Measurements from ENCODE around the gene RADIL.
"Not testable (repeated sequence)": the region's sequence is repeated elsewhere in the genome, so short reads cannot be mapped to it uniquely, and the experiment has no call there.

RADIL gene

GRCh38 chr7:4883372-4884144, at the start of gene RADIL:
Gene RADIL, minus strand, starts transcription at chr7:4883716. Its CDS starts 5,577 bp downstream, at chr7:4878139.
- peak; percentile 75 to 87 for DNase-seq (ENCODE audit: extremely low read depth in 1 of 2, low read depth in 1 of 2)

GRCh38 chr7:4931943-4932342, 48.4 kb upstream of the RADIL start:
- DNase-seq (ENCODE audit: extremely low read depth in 1 of 2, low read depth in 1 of 2), result no peak

- no peak for DNase-seq (ENCODE audit: extremely low read depth in 1 of 2, low read depth in 1 of 2)
Observed at GRCh38 chr7:4929005-4929404, 45.5 kb upstream of the RADIL start.

- DNase-seq (ENCODE audit: extremely low read depth in 1 of 2, low read depth in 1 of 2), result no peak
Observed at GRCh38 chr7:4928445-4928844, 44.9 kb upstream of the RADIL start.

GRCh38 chr7:4919969-4920766, 36.7 kb upstream of the RADIL start:
- no peak for DNase-seq (ENCODE audit: extremely low read depth in 1 of 2, low read depth in 1 of 2)

- DNase-seq (ENCODE audit: extremely low read depth in 1 of 2, low read depth in 1 of 2), result no peak
Observed at GRCh38 chr7:4916113-4916512, 32.6 kb upstream of the RADIL start.

- no peak for DNase-seq (ENCODE audit: extremely low read depth in 1 of 2, low read depth in 1 of 2)
Observed at GRCh38 chr7:4911111-4911828, 27.8 kb upstream of the RADIL start.

GRCh38 chr7:4906682-4907081, 23.2 kb upstream of the RADIL start:
- no peak for DNase-seq (ENCODE audit: extremely low read depth in 1 of 2, low read depth in 1 of 2)

- no peak for DNase-seq (ENCODE audit: extremely low read depth in 1 of 2, low read depth in 1 of 2)
Observed at GRCh38 chr7:4905171-4905570, 21.7 kb upstream of the RADIL start.

- DNase-seq (ENCODE audit: extremely low read depth in 1 of 2, low read depth in 1 of 2), result no peak
Observed at GRCh38 chr7:4904346-4904745, 20.8 kb upstream of the RADIL start.

GRCh38 chr7:4895766-4896165, 12.2 kb upstream of the RADIL start:
- no peak for DNase-seq (ENCODE audit: extremely low read depth in 1 of 2, low read depth in 1 of 2)

- DNase-seq (ENCODE audit: extremely low read depth in 1 of 2, low read depth in 1 of 2), result no peak
Observed at GRCh38 chr7:4894482-4894881, 11.0 kb upstream of the RADIL start.

GRCh38 chr7:4893929-4894475, 10.5 kb upstream of the RADIL start:
- DNase-seq (ENCODE audit: extremely low read depth in 1 of 2, low read depth in 1 of 2), result no peak

GRCh38 chr7:4893188-4893587, 9.7 kb upstream of the RADIL start:
- DNase-seq (ENCODE audit: extremely low read depth in 1 of 2, low read depth in 1 of 2), result not testable (repeated sequence)

- DNase-seq (ENCODE audit: extremely low read depth in 1 of 2, low read depth in 1 of 2), result not testable (repeated sequence)
Observed at GRCh38 chr7:4891522-4891921, 8.0 kb upstream of the RADIL start.

GRCh38 chr7:4889682-4890081, 6.2 kb upstream of the RADIL start:
- DNase-seq (ENCODE audit: extremely low read depth in 1 of 2, low read depth in 1 of 2), result no peak

GRCh38 chr7:4888161-4888560, 4.6 kb upstream of the RADIL start:
- DNase-seq (ENCODE audit: extremely low read depth in 1 of 2, low read depth in 1 of 2), result no peak

- no peak for DNase-seq (ENCODE audit: extremely low read depth in 1 of 2, low read depth in 1 of 2)
Observed at GRCh38 chr7:4886671-4887070, 3.2 kb upstream of the RADIL start.

GRCh38 chr7:4885317-4885807, 1.8 kb upstream of the RADIL start:
- no peak for DNase-seq (ENCODE audit: extremely low read depth in 1 of 2, low read depth in 1 of 2)

- DNase-seq (ENCODE audit: extremely low read depth in 1 of 2, low read depth in 1 of 2), result no peak
Observed at GRCh38 chr7:4884164-4884563, 648 bp upstream of the RADIL start.

- DNase-seq (ENCODE audit: extremely low read depth in 1 of 2, low read depth in 1 of 2), result no peak
Observed at GRCh38 chr7:4883033-4883371, 514 bp downstream of the RADIL start.
